RPMI8226 (cell line): Measurements from ENCODE around the gene CPO.

Experiments
- DNase-seq: peaks from one replicate; pipeline ENCODE4 v3.0.0-alpha.2; 2015

The CPO gene

GRCh38 chr2:206974551-206974950 lies 35.2 kb downstream of the CPO start:
- DNase-seq = no peak

DNA sequence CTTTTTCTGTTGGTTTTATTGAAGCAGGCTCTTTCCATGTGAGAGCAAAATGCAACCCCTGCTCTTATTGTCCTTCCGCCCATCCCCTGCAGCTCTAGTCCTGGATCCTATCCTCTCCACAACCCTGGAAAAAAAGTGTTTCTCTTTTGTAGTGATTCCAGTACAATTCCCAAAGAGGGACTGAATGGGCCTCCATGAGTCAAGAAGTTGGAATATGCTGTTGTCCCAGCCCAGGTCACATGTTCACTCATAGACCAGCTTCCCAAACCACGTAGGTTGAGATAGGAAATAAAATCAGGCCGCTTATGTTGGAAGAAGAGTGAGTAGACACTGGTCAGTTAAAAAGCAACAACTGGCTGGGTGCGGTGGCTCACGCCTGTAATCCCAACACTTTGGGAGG lies 39.4 kb downstream of the CPO start:
- DNase-seq = no peak

- DNase-seq = no peak
Observed at GRCh38 chr2:206979365-206979764, 40.0 kb downstream of the CPO start.

DNA sequence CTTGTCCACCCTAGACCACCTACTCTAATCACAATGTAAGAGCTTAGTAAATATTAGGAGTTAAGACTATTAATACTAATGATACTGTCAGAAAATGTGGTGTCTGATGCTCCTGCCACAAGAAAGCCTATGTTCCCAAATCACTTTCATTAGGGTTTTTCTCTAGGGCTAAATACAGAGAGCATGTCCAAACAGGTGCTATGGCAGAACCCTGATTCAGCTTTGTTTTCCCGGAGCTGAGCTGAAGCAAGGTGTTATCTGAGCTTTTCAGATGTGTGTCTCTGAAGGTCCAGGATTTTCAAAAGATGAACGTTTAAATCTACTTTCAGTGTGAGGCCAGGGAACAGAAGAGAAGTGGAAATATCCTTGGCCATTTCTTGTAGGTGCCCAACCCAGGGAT lies 40.6 kb downstream of the CPO start:
- DNase-seq = no peak

DNA sequence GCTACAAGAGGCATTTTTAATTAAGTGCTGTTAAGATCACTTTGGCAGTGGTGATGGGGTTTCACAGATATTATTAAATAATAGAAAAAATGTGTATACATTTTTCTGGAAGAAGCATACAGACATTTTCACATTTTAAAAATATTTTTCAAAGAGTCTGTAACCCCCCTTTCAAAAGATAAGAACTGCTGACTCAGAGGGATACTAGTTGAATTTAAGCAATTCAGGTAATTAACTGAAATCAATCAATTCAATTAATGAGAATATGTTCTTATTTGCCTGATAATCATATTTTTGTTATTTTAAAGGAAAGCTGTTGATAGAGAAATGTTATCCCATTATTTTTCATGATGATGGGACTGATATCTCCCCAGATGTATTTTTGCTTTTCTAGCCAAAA lies 41.1 kb downstream of the CPO start:
- no peak for DNase-seq

DNA sequence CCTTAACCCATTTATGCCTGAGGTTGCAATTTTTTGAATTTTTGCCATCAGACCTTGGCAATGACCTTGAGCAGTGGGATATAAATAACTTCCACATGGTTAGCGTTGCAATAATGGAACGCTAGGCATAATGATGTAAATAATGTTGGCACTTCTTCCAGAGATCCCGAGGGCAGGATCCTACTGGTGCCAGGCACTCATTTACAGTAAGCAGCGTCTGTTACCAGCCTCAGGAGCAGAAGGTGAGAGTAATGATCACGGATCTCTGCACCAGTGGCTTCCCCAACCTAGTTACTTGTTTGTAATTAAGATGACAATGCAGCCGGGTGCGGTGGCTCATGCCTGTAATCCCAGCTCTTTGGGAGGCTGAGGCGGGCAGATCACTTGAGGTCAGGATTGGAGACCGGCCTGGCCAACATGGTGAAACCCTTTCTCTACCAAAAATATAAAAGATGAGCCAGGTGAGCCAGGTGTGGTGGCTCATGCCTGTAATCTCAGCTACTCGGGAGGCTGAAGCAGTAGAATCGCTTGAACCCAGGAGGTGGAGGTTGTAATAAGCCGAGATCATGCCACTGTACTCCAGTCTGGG lies 41.9 kb downstream of the CPO start:
- DNase-seq = no peak

DNA sequence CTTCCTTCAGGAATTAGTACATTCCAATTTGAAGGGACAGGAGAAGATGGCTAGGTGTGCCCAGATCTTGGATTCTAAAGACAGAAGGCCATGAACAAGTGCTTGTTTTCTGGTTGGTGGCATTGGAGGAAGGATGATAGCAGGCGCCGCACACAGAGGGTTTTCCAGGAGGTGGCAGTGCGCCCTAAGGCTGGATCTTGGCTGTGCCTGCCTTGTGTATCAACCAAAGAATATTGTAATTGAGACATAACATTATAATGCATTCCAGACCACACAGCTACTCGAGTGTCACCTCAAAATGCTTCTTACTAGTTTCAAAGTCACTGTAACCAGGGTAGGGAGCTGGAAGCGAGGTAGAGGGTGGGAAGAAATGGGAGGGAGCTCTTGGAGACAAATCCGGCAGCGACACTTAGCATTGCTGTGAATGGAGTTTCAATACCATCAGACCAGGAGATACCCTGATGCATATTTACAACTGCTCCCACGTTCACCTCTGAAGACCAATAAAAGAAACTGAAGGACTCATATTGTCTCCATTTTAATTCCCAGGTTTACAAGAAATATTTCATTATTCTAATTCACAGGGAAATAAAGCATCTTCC lies 42.5 kb downstream of the CPO start:
- DNase-seq = peak; percentile 58

DNA sequence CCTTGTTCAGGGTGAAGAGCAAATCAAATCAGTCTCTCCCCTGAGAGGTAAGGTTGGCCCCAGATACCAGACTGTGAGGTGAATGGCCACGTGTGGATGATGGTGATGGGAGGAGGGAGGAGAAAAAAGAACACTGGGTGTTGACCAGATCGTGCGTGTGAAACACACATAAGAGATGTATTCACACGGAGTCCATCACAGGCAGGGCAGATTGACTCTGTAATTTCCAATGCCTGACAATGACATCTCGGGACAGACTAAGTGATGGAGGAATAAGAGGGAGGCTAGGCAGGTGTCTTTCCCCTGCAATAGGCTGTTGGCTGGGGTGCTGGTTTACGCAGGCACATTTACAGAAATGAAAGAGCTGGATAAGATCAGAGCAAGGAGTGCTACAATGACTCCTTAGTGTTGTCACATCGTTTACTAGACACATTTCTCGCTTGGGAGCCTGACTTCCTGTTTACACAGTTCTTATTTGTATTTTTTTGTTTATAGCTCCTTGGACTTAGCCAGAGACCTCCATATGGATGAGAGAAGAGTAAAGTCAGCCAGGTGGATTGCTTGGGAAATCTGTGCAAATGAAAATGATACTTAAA lies 43.1 kb downstream of the CPO start:
- DNase-seq = no peak

DNA sequence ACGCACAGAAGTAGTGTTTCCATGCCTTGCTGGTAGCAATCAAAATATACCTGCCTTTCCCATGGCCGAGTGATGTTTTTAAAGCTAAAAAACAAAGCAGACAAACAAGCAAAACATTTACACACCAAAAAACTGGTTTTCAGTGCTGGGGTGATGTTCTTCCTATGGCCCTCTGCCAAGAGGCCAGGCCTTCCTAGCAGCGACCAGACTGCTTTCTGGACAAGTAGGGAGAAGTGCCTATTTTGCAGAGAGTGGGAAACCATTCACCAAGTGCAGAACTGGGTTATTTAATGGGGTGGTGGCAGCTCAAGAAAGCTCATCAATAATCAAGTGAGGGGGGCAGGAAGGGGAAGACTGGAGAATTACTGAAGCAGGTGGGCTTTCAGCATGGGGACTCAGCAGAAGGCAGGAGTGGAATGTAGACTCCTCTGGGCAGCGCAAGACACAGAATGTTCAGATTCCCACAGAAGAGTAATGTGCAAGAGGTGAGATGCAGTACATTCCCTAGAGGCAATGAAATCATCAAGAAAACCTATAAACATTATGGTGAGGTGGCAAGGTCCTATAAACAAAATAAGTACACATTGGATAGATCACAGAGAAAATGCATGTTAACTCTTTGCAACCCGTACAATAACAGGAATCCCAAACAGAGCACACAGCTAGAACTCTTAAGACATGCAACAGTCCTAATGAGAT lies 44.0 kb downstream of the CPO start:
- DNase-seq = no peak

DNA sequence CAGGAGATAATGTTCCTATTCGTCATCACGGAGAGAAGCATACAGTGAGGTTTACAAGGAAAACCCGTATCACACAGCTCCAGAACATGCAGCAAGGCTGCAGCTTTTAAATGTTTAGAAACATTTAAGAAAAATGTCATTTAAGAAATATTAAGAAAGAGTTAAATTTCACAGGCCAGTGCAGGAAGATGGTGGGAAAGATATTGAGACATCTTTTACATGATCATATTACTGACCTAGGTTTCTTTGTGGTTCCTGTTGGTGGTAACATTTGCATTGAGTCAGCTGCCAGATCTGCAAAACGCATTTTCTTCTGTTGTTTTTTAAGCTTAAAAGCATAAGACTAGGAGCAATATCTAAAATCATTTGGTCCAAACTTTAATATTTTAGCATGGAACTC lies 44.9 kb downstream of the CPO start:
- no peak for DNase-seq

DNA sequence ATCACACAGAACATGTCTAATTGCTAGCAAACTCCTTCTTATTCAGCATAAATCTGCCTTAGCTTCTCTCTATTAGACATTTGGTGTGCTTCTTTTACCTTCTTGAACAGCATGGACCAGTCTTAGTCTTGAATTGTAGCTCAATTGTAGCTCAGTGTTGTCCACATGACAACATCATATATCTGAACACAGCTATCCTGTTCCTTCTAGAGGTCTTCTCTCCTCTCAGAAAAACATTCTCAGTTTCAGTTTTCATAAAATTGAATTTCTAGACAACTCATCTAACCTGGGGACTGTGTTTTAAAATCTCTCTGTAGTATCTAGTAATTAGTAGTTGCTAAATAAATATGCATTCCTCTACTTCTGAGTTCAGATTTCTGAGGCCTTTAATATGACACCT lies 47.6 kb downstream of the CPO start:
- DNase-seq = no peak

GRCh38 chr2:206987810-206988209 lies 48.5 kb downstream of the CPO start:
- no peak for DNase-seq

DNA sequence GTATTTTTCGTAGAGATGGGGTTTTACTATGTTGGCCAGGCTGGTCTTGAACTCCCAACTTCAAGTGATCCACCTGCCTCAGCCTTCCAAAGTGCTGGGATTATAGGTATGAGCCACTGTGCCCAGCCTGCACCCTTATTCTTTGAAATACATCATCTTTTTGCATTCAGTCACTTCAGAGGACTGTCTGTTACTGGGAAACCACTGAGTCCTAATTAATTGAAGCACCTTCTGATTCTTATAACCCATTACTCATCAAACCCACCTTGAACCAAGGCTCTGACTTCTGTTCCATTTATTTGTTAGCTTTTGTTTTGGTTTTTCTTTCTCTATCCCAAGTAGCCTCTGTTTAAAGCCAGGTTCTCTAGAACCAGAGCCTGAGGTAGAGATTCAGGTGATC lies 49.6 kb downstream of the CPO start:
- DNase-seq = no peak

DNA sequence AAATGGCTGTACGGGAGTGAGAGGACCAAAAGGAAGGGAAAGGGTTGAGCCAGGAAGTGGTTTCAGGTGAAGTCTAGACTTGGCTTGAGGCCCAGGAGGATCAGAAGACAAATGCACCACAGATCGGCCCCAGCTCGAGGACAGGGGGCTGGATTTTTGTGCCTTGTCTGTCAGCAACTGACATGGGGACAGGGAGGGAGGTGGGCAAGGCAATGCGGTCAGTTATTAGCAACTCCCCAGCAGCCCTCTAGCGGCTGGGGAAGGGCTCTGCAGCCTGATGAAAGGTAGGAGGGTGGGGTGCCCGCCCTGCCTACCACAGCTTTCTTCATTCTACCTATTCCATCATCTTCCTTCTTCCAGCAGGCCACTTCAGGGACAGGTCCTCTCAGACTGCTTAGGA lies 50.0 kb downstream of the CPO start:
- peak; percentile 63 for DNase-seq

DNA sequence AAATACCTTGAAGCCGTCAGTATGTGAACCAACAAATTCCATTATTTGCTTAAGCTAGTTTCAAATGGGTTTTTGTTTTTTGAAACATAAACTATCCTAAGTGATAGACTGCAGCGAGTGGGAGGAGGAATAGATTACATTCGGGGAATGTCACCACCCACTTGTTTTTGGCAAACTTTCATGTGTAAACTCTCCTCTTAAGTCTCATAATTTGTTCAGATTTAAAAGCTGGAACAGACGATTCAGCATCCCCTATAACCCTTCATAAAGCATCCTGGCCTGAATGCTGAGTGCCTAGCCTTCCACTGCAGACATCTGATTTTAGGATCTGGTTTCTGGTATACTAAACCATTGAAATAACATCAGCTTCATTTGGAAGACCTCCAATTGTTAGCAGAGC lies 51.0 kb downstream of the CPO start:
- DNase-seq = no peak

DNA sequence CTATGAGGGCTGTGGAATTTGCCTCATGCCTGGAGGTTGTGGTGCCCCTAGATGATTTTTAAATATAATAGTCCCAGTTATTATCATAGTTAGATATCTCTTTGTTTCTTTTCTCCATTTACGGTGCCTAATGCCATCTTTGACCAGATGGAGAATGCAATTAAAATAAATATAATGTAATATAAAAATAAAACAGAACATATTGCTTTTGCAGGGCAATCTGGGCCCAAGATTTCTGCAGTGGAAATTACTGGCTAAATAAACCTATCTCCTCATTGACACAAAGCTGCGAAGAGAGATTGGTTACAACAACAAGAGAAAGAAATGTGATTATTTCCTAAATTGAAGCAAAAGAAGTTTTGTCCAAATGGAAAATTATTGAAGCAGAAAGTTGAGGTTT lies 51.8 kb downstream of the CPO start:
- DNase-seq = no peak

- no peak for DNase-seq
Observed at GRCh38 chr2:206993396-206993911, 54.1 kb downstream of the CPO start.

DNA sequence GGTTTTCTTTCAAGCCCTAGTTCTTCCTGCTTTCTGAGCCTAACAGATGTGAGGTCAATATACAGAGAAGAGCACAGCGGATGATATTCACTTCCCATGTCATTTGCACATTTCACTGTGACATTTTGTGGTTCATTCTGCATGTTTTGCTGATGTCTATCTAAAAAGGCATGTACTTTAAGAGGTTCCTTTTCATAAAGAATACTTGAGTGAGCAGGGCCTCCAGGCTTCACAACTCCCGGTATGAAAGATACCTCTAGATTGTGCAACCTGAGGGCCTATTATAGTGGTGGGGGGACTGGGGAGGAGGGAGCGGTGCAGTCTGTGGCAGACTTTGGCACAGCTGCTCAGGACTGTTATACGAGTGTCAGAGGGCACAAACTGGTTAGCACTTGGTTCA lies 54.6 kb downstream of the CPO start:
- DNase-seq = no peak

DNA sequence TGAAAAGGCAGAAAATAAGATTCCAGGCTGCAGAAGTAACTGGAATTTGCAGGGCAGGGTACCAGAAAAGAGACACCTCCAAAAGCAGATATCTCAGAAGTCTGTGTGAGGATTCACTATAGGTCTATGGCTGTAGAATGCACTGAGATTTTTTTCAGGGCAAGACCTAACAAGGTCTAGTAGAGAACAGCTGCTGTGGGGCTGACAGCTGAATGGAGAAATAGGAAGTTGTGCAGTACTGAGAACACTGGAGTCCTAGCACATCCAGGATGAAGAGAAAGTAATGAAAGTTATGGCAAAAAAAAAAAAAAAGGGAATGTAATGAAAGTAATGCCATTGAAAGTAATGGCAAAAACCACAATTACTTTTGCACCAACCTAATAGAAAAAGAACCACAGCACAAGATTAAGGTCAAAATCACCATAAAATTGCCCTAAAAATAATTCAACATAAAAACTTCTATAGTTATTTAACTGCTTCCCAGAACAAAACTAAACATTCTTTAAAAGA lies 57.3 kb downstream of the CPO start:
- no peak for DNase-seq

GRCh38 chr2:207008105-207008990 lies 69.0 kb downstream of the CPO start:
- DNase-seq = no peak

DNA sequence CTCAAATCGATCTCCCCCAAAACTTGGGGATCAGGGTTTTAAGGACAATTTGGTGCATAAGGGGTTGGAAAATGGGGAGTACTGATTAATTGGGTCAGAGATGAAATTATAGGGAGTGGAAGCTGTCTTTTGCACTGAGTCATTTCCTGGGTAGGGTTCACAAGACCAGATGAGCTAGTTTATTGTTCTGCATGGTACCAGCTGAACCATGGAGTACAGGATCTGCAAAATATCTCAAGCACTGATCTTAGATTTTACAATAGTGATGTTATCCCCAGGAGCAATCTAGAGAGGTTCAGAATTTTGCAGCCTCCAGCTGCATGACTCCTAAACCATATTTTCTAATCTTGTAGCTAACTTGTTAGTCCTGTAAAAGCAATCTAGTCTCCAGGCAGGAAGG lies 73.1 kb downstream of the CPO start:
- DNase-seq = no peak

DNA sequence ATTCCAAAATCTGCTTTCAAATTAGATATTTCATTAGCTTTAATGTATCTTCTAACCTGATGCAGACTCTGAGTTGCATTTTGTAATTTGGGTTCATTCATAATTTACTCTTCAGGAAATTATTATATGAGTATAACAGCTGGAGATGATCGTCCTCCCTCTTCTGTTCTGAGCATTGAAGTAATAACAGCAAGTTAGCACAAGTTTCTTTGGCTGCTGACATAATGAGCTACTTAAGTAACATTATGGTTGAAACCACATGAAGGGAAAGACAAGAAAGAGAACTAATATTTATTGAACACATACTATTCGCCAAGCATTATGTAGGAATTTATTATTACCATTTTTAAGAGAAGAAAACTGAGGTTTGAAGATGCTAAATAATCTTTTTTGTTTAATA lies 75.1 kb downstream of the CPO start:
- DNase-seq = no peak

DNA sequence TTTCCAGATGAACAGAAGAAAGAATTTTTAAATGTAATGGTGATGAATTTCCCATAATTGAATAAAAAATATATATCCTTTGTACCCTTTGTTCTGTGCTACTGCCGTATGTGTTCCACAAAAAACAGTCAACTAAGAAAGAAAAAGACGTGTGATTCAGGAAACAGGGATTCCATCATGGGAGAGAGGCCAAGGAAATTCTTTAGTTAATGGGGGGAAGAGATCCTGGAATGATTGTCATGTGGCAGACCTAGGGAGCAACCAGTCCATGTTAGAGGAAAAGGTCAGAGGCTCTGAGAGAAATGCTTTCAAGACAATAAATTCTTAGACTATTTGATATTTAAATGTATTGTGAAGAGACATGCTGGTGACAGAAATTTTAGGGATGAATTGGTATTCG lies 76.6 kb downstream of the CPO start:
- no peak for DNase-seq
